WI38 (cell line): ENCODE measurements around the gene ATRAID.

ENCODE experiments used
- H3K4me3 ChIP-seq: 2 replicates; pipeline ENCODE4 v1.5.1; 2011; ENCODE audit warnings: low read depth, mild to moderate bottlenecking, control low read depth, low read length
- CTCF ChIP-seq: IDR thresholded peaks from 2 replicates; pipeline ENCODE4 v1.5.1; 2012; ENCODE audit warnings: low read depth, mild to moderate bottlenecking, control low read depth, low read length

Gene ATRAID

GRCh38 chr2:27255660-27256059 lies 43.8 kb downstream of the ATRAID start:
- TF ChIP-seq CTCF = no peak
- no peak overlapping the region for H3K4me3 ChIP-seq

- no peak for TF ChIP-seq CTCF
- H3K4me3 ChIP-seq = no peak overlapping the region
Measured at GRCh38 chr2:27256855-27257454, 45.1 kb downstream of the ATRAID start.

- no peak overlapping the region for H3K4me3 ChIP-seq
- no peak for TF ChIP-seq CTCF
Measured at GRCh38 chr2:27258051-27258450, 46.2 kb downstream of the ATRAID start.

- no peak for TF ChIP-seq CTCF
- H3K4me3 ChIP-seq = no peak overlapping the region
Measured at GRCh38 chr2:27261241-27261925, 49.5 kb downstream of the ATRAID start.

- no peak overlapping the region for H3K4me3 ChIP-seq
- no peak for TF ChIP-seq CTCF
Measured at GRCh38 chr2:27261926-27262298, 50.1 kb downstream of the ATRAID start.

DNA sequence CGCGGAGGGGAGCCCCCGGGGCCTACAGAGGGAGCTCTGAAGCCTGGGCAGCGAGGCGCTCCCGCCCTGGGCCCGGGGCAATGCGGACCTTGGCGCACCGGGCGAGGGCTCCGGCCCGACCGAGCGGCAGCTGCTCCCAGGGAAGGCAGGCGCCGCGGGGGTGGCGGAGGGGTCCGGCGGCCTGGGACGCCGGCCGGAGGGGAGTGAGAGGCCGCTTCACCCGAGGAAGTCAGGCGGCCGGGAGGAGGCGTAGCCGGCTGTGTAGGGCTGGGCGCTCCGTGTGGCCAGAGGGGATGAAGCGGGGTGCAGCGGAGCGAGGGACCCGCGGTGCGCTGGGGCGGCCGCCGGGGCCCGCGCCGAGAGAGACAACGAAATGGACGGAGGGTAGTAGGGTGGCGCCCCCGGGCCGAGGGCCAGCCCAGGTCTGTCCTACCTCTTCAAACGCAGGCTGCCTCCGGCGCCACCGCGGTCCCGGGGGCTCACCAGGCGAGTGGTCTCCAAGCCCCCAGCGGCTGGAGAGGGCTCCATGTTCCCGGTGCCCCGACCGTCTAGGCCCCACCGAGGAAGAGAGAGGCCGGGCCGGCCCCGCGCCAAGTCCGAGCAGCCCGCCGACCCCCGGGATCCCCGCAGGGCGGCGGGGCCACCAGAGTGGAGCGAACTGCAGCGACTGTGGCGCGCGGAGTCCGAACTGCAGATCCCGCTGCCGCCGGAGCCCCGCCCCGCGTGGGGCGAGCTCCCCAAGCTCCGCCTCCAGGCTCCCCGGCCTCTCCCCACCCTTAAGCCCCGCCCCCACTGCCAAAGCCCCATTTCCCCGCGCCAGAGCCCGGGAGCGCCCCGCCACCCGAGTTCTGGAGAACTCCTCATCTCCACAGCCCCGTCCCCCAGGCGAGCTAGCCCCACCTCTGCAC lies 50.8 kb downstream of the ATRAID start, which contains the start of gene SLC30A3:
Gene SLC30A3, minus strand, starts transcription at position 669 of the 908 bp plus-strand sequence. Its CDS starts 141 bp downstream, at position 528.
- no peak for TF ChIP-seq CTCF
- peak within 1 kb of the TSS; percentile 43 for H3K4me3 ChIP-seq
